HT1080 (cell line): Measurements from ENCODE around the gene SLC2A5. TPM values are rescaled to one million over a fixed set of nuclear protein-coding genes. Genes with fewer than 3 reads are reported as not detected.

Source experiments
- small RNA-seq: library from RNA; depleted of rRNA; stranded (forward); fragments of <200 nt; gene quantifications from one replicate; pipeline ENCODE3, GENCODE V24; 2014
- total RNA-seq: library from RNA; depleted of rRNA; stranded (reverse); fragments of >200 nt; shearing (Covaris generic); gene quantifications from 2 replicates; pipeline ENCODE4 v1.2.3, GENCODE V29; 2014; rRNA removed

The SLC2A5 gene
- total RNA-seq, 1 experiment from 2014 or later, result not detected

Small RNA genes lying within 50 kb of the gene (small RNA-seq; reads per million reads assigned to genes)
- not detected for gene RF00424

Other genes with a start within 250 kb of the SLC2A5 start
- 3,632 and 3,729 TPM in 2 replicates for gene ENO1, start 190.9 kb downstream of the SLC2A5 start, total RNA-seq
- not detected in 2 replicates for gene CA6, start 123.8 kb downstream of the SLC2A5 start, total RNA-seq
- not detected in 2 replicates for gene SLC2A7, start 43.2 kb downstream of the SLC2A5 start, total RNA-seq
- 3.6 and 3.8 TPM in 2 replicates for gene GPR157, start 59.5 kb upstream of the SLC2A5 start, total RNA-seq
- gene H6PD, start 165.1 kb upstream of the SLC2A5 start, total RNA-seq, result 5.6 and 7.3 TPM in 2 replicates
- gene SPSB1, start 223.3 kb upstream of the SLC2A5 start, total RNA-seq, result 14.4 and 18.3 TPM in 2 replicates